HG02759 (cell line): ENCODE measurements around the gene PTPN18.
A peak's percentile ranks its signal among the peaks of the same experiment; 100 is the strongest.

Experiments used
- ATAC-seq: cut with Tn5 transposase; IDR thresholded peaks from one replicate; pipeline ENCODE4 v1.9.1; 2021; ENCODE audit warnings: mild to moderate bottlenecking, moderate library complexity; ENCODE audit not compliant: unreplicated experiment

PTPN18 gene

DNA sequence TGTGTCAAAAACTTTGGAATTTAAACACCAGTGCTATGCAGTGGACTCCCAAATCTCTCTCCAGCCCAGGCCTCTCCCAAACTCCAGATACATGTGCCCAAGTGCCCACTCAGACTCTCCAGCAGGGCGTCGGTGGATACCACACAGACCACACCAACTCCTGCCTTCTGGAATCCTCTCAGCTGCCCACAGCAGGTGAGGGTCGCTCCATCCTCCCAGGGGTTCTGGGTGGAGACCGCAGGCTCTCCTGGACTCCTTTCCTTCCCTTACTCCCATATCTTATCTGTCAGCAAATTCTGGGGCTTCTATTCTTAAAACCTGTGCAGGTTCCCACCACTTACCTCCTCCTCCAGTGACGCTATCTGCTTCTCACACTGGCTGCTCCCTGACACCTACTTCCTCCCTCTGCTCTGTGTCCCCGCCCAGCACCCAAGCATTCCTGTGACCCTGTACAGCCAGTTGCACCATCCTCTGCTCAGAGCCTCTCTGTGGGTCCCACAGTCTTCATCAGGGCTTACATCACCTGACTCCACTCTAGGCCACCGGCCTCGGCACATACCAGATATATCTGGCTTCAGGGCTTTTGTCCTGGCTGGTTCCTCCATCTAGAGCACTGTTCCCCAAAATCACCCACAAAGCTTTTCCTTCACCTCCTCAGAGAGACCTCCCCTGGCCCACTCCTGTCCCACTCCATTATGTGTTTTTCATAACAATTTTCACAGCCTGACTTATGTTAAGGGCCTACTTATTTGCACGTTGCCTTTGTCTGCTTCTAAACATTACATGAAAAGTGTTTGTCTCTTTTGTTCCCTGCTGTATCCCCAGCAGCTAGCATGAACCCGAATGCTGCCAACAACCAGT is 15.7 kb upstream of the PTPN18 start:
- ATAC-seq = no peak

- peak; percentile 4 for ATAC-seq
Measured at GRCh38 chr2:130341562-130342019, 14.3 kb upstream of the PTPN18 start.

GRCh38 chr2:130342020-130342532 is 13.8 kb upstream of the PTPN18 start:
- ATAC-seq = peak; percentile 80

DNA sequence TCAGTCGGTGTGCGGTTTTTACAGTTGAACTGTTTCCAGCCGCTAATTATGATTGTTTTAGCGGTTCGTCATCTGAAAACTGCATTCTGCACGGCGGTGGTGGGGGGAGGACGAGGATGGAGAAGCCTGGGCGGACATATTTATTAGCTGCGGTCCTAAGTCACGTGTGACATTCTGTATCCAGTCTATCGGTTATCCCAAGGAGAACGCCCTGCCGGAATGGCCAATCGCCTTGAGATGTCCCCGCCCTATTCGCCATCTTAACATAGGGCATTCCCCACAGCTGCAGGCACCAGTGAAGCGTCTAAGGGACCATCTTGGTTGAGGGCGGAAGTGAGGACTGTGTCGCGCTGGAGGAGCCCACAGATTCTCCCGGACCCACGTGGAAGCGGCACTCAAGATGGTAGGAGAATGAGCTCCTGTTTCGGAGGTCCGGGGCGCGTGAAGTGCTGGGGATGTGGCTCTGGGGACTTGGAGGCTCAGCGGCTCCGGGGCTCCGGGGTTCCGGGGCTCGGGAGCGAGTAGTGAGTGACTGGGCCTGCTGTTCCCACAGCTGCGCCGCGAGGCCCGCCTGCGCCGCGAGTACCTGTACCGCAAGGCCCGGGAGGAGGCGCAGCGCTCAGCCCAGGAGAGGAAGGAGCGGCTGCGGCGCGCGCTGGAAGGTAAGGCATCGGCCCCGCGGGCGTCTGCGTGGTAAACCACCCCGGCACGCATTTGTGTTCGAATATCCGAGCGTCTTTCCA is 13.2 kb upstream of the PTPN18 start, which contains the start of gene IMP4:
Gene IMP4, plus strand, starts transcription at position 365 of the 743 bp plus-strand sequence. Its CDS starts 36 bp downstream, at position 401.
- peak; percentile 86 for ATAC-seq

- ATAC-seq = no peak
Measured at GRCh38 chr2:130344578-130344977, 11.3 kb upstream of the PTPN18 start.

DNA sequence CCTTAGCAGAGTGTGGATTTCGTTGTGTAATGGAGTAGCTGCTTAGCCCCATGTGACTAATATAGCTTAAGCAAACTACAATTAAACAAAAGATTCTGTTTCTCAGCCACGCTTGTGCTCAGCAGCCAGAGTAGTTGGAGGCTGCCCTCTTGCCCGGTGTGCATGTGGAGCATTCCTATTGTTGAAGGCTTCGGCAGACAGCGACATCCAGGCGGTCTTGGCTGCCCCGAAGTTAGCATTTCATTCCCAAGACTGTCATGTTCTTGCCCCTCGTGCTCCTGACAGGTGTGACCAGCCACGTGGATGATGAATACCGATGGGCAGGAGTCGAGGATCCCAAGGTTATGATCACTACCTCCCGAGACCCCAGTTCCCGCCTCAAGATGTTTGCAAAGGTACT is 10.8 kb upstream of the PTPN18 start:
- ATAC-seq = no peak

- no peak for ATAC-seq
Measured at GRCh38 chr2:130345611-130346010, 10.2 kb upstream of the PTPN18 start.

DNA sequence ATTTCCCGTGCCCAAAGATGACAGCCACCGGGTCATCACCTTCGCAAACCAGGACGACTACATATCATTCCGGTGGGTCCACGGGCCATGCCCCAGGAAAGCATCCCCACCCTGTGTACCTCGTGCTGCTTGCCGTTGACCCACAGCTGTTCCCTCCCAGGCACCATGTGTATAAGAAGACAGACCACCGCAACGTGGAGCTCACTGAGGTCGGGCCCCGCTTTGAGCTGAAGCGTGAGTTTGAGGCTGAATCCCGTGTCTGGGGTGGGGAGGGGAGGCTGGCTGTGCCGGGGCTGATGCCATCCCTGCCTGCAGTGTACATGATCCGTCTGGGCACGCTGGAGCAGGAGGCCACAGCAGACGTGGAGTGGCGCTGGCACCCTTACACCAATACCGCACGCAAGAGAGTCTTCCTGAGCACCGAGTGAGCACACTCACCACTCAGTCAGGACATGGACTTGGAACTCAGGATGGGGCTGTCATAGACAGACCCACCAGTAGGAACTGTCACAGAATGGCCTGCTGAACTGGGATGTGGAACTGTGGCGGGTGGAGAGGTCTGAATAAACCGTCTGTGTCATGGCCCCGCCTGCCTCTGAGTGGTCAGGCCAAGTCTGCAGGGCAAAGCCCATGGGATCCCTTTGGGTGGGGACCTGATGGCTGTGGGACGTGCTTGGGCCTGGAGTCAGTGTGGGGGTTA is 9.7 kb upstream of the PTPN18 start:
- no peak for ATAC-seq

DNA sequence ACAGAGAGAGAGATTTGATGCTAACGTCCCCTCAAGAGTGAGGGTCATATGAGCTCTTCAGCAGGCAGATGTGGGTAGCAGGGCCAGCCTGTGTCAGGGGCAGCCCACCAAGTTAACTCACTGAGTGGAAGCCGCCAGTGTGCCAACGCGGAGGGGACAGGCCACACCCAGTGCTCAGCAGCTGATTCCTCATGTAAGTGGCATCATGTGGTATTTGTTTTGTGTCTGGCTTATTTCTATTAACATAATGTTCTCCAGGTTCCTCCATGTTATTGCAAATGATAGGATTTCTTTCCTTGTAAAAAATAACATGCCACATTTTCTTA is 9.2 kb upstream of the PTPN18 start:
- no peak for ATAC-seq

GRCh38 chr2:130347220-130347925 is 8.5 kb upstream of the PTPN18 start:
- no peak for ATAC-seq

DNA sequence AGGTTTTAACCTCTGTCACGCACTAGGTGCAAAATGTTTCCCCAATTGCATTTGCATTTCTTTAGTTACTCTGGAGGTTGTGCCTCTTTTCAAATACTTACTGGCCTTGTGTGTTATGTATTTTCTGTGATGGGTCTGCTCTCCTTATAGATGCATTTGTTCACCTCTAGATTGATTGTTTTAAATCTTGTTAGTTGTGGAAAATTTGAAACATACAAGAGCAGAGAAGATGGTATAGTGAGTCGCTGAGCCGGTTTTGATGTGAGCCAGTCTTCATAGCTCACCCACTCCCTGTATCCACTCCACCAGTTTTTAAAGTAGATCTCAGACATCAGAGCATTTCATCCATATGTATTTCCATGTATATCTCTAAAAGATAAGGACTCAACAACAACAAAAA is 6.7 kb upstream of the PTPN18 start:
- ATAC-seq = no peak

DNA sequence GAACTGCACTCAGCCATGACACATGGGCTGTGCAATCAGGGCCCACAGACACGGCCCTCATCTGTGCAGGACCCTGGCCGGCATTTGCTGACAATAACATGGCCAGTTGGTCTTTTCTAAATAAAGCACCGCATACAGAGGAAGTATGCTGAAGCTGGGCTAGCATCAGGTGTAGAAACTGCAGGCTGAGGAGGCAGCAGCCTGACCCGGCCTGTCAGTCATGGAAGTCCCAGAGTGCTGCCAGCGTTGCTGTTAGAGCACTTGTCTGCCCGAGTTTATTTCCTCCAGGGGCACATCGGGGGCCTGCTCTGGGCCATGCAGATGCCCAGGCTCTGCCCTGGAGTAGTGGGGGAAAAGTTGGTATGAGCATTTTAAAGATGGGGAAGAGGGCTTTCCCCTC is 4.1 kb upstream of the PTPN18 start:
- ATAC-seq = no peak

DNA sequence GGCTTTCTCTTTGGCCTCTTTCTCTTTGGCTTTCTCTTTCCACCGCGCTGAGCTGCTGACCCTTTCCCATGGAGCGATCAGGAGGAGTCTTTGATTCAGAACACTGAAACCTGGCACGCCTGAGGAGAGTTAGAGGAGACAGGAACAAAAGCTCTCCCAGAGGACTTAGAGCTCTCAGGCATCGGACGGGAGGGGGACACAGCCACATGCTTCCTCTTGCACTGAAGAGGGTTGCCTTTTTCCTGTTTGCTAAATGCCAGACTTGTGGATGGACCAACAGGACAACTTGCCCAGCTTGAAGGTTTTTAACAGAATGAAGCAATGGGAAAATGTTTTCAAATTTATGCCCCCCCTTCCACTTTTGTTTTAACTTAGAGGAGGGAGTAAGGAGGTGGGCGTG is 3.6 kb upstream of the PTPN18 start:
- no peak for ATAC-seq

DNA sequence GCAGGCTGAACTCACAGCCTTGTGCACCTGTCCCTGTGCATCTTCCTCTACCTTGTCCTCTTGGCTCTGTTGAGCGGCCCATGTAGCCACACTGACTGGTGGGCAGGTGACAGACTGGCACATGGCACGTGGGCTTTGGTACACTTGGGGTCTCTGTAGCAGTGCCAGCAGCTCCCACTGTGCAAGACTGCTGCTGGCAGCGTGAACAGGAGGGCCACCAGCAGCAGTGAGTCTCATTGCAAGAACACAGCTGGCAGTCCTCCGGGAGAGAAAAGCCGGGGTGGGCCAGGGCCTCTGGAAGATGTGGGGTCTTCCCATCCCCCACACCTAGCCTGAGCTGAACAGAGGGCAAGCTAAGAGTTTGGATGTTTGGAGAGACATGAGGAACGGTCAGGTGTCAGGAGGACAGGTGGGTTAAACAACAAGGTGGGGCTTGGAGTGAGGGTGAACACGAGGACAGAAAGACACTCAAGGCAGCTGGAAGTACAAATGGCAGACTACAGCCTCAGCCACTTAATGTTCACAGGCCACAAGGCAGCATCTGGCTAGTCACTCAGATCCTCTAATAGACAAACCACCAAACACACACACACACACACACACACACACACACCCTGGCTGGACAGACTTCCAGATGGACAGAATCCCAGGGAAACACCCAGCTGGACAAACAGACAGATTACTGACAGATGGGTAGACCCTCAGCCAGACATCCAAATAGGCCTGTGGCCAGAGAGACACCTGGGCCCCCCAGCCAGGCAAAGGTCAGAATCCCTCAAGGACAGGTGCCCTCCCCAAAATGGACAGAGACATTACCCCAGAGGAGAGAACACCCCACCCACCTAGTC is 2.3 kb upstream of the PTPN18 start:
- no peak for ATAC-seq

- no peak for ATAC-seq
Measured at GRCh38 chr2:130354139-130354428, 1.8 kb upstream of the PTPN18 start.

- ATAC-seq = no peak
Measured at GRCh38 chr2:130355172-130355577, 681 bp upstream of the PTPN18 start.

DNA sequence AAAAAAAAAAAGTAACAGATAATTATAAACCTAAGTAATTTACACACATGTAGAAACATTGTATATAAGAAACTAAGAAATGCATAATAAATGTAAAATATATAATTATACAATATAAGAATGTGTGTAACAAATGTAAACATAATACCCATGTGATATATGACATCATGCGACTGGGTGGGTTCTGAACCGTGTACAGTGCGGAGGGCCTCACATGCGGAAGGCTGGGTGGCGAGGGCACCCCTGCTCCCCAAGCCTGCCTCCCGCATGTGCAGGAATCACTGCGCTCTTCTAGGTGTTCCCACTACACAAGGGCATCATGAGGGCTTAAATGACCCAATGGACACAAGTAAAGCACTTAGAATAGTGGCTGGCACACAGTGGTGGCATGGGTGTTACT is 2.0 kb downstream of the PTPN18 start:
- ATAC-seq = no peak

DNA sequence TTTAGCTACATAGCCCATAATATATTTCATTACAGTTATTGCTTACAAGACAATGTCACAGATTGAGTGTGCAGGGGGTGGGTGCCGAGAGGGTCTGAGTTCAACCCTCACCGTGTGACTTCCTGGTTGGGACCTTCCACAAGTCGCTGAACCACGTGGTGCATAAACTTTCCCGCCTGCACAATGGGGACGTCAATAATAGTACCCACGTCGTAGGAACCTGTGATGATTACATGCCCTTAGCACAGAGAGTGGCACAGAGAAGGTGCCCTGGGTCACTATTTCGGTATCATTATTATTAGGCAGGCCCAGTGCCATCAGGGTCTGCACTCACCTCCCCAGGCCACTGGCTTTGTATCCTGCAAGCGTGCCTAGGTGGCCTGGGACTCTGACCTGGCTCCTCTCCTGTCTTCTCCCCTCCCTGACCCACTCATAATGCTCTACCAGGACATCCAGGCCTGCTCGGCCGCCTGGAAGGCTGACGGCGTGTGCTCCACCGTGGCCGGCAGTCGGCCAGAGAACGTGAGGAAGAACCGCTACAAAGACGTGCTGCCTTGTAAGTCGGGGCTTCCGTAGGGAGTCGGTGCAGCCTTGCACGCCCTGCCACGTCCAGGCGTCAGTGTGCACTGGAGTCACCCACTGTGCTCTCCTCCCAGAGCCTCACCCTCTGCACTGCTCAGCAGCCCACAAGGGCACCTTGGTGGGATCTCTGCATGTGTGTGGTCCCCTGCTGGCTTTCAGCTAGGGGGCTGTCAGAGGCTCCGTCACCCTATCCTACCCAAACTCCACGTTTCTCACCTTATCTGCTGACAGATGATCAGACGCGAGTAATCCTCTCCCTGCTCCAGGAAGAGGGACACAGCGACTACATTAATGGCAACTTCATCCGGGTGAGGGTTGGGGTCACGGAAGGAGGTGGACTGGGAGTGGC is 2.8 kb downstream of the PTPN18 start:
- ATAC-seq = no peak

- ATAC-seq = no peak
Measured at GRCh38 chr2:130359466-130359865, 3.6 kb downstream of the PTPN18 start.
